Neural crest cell (in vitro differentiated cells): ENCODE results near the gene GAR1. TPM values are rescaled to one million over a fixed set of nuclear protein-coding genes. Genes with fewer than 3 reads are reported as not detected.

Experiments used
- DNase-seq: peaks from one replicate; pipeline ENCODE4 v3.0.0; 2021; ENCODE audit warnings: low read depth, mixed read lengths, low spot score
- H3K27ac Mint-ChIP-seq: one replicate; pipeline ENCODE4 v1.8.0; 2021; ENCODE audit warnings: mild to moderate bottlenecking, mixed read lengths; ENCODE audit not compliant: unreplicated experiment
- H3K27me3 Mint-ChIP-seq: 2 replicates; pipeline ENCODE4 v1.8.0; 2021; ENCODE audit warnings: low read depth, mild to moderate bottlenecking, mixed read lengths
- H3K36me3 Mint-ChIP-seq: 2 replicates; pipeline ENCODE4 v1.8.0; 2021; ENCODE audit warnings: low read depth, mild to moderate bottlenecking, mixed read lengths
- H3K4me1 Mint-ChIP-seq: 2 replicates; pipeline ENCODE4 v1.8.0; 2021; ENCODE audit warnings: mixed read lengths
- H3K4me3 Mint-ChIP-seq: one replicate; pipeline ENCODE4 v1.8.0; 2021; ENCODE audit warnings: mild to moderate bottlenecking, mixed read lengths
- H3K9me3 Mint-ChIP-seq: 2 replicates; pipeline ENCODE4 v1.8.0; 2021; ENCODE audit warnings: mixed read lengths
- total RNA-seq: library from RNA; stranded (reverse); gene quantifications from 2 replicates; pipeline ENCODE4 v1.2.1, GENCODE V29; 2021
- TF ChIP-seq, protein P1 (sequence below): fragments of 200-600 bp; sonication (generic); conservative IDR thresholded peaks from 2 replicates; pipeline ENCODE4 v1.5.0; 2021; ENCODE audit warnings: antibody characterized with exemption, mild to moderate bottlenecking

GAR1 gene
- total RNA-seq, 1 donor from 2014 or later, result 25.0 TPM

DNA sequence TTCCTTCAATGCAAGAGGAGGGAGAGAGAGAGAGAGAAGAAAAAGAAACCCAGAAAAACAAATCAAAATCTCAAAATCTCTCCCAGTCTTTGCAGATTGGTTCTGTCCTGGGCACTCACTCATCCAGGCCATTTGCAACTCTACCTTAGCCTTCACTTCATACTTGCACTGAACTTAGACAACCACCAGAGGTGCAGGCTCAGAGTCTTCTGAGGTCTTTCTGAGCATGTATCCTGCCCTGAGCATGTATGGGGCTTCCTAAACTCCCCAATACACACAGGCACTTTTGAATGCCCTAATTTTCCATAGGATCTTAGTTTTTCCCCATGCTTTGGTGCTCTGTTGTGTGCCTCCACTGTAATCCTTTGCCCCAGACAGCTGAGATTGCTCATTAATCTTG lies 16.7 kb upstream of the GAR1 start:
- no peak for DNase-seq
- Mint-ChIP-seq H3K4me3 (no peak overlapping the region), H3K9me3 (peaks cover 13% of the 10 kb centered on the region), H3K27me3 (peaks cover 22% of the 10 kb centered on the region), H3K36me3 (no peaks in the 10 kb centered on the region), H3K27ac (no peak overlapping the region), H3K4me1 (no peaks in the 10 kb centered on the region)
- TF ChIP-seq, protein P1, sequence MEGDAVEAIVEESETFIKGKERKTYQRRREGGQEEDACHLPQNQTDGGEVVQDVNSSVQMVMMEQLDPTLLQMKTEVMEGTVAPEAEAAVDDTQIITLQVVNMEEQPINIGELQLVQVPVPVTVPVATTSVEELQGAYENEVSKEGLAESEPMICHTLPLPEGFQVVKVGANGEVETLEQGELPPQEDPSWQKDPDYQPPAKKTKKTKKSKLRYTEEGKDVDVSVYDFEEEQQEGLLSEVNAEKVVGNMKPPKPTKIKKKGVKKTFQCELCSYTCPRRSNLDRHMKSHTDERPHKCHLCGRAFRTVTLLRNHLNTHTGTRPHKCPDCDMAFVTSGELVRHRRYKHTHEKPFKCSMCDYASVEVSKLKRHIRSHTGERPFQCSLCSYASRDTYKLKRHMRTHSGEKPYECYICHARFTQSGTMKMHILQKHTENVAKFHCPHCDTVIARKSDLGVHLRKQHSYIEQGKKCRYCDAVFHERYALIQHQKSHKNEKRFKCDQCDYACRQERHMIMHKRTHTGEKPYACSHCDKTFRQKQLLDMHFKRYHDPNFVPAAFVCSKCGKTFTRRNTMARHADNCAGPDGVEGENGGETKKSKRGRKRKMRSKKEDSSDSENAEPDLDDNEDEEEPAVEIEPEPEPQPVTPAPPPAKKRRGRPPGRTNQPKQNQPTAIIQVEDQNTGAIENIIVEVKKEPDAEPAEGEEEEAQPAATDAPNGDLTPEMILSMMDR, result no peak

GRCh38 chr4:109801099-109801789 lies 14.3 kb upstream of the GAR1 start:
- Mint-ChIP-seq H3K36me3 (no peaks in the 10 kb centered on the region), H3K27ac (no peak overlapping the region), H3K4me3 (no peak overlapping the region), H3K9me3 (peaks cover 5% of the 10 kb centered on the region), H3K27me3 (peaks cover 15% of the 10 kb centered on the region), H3K4me1 (no peaks in the 10 kb centered on the region)
- DNase-seq, result no peak
- TF ChIP-seq, protein P1, result no peak

GRCh38 chr4:109801895-109802319 lies 13.7 kb upstream of the GAR1 start, which contains the start of gene CFI:
Gene CFI (minus strand): TSS chr4:109801999. CDS start chr4:109801971, 28 bp downstream.
- Mint-ChIP-seq H3K27me3 (peaks cover 11% of the 10 kb centered on the region), H3K27ac (no peak within 1 kb of the TSS), H3K36me3 (no peaks in the 10 kb centered on the region), H3K4me3 (no peak within 1 kb of the TSS), H3K9me3 (peaks cover 4% of the 10 kb centered on the region), H3K4me1 (no peaks in the 10 kb centered on the region)
- TF ChIP-seq, protein P1, result no peak
- DNase-seq, result no peak

- TF ChIP-seq, protein P1, result peak; percentile 52
- Mint-ChIP-seq H3K4me3 (no peak overlapping the region), H3K27me3 (peaks cover 8% of the 10 kb centered on the region), H3K36me3 (no peaks in the 10 kb centered on the region), H3K9me3 (no peaks in the 10 kb centered on the region), H3K27ac (no peak overlapping the region), H3K4me1 (no peaks in the 10 kb centered on the region)
- DNase-seq, result no peak
Measured at GRCh38 chr4:109803924-109804571, 11.5 kb upstream of the GAR1 start.

DNA sequence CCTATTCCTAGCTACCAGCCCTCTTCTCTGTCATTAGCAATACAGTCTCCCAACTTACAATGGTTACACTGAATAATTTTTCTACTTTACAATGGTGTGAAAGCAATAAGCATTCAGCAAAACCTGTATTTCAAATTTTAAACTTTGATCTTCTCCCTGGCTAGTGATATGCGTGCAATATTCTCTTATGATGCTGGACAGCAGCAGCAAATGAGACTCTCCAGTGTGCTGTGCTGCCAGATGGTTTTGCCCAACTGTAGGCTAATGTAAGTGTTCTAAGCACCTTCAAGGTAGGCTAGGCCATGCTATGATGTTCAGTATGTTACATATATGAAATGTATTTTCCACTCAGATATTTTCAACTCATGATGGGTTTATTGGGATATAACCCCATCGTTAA lies 5.9 kb upstream of the GAR1 start:
- TF ChIP-seq, protein P1, result no peak
- Mint-ChIP-seq H3K9me3 (no peaks in the 10 kb centered on the region), H3K27me3 (peaks cover 25% of the 10 kb centered on the region), H3K4me1 (peaks cover 2% of the 10 kb centered on the region), H3K27ac (no peak overlapping the region), H3K4me3 (no peak overlapping the region), H3K36me3 (no peaks in the 10 kb centered on the region)
- no peak for DNase-seq
